ENCODE data around the gene RTKN.

DNA sequence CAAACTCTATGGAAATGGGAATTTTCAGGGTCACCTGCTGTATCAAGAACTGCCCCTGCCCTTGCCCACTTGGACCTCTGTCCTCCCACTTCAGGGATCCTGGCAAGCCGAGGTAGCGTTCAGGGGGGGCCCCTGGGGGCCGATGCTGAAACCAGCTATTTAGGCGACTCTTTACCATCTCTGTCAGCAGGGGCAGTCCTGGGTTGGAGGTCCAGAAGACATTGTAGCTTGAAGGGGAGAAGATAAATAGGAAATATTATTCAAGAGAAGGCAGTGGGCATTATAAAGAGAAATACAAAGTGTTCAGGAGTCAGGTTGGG, 21.0 kb upstream of the RTKN start:
- TF ChIP-seq, protein P1, sequence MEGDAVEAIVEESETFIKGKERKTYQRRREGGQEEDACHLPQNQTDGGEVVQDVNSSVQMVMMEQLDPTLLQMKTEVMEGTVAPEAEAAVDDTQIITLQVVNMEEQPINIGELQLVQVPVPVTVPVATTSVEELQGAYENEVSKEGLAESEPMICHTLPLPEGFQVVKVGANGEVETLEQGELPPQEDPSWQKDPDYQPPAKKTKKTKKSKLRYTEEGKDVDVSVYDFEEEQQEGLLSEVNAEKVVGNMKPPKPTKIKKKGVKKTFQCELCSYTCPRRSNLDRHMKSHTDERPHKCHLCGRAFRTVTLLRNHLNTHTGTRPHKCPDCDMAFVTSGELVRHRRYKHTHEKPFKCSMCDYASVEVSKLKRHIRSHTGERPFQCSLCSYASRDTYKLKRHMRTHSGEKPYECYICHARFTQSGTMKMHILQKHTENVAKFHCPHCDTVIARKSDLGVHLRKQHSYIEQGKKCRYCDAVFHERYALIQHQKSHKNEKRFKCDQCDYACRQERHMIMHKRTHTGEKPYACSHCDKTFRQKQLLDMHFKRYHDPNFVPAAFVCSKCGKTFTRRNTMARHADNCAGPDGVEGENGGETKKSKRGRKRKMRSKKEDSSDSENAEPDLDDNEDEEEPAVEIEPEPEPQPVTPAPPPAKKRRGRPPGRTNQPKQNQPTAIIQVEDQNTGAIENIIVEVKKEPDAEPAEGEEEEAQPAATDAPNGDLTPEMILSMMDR (IDR thresholded peaks at IDR 0.05; ENCODE audit: insufficient read depth, low read length, poor library complexity, severe bottlenecking): no peak
- no peak for TF ChIP-seq EZH2phosphoT487 (conservative IDR thresholded peaks at IDR 0.05; ENCODE audit: low read length)

All from SU-DHL-6 (cell line).